Stomach (tissue), 4 donors: Measurements from ENCODE around the gene STIL.

Source experiments
- POLR2A ChIP-seq, 4 donors: fragments of 450-650 bp; IDR thresholded peaks; one replicate each; pipeline ENCODE4 v1.6.1; 2016; ENCODE audit warnings: antibody characterized with exemption in 4 of 4, control low read depth in 2 of 4, mild to moderate bottlenecking in 1 of 4, moderate library complexity in 1 of 4
- POLR2AphosphoS5 ChIP-seq, 3 donors: sonication (generic); formaldehyde crosslinking; IDR thresholded peaks; one replicate each; pipeline ENCODE4 v1.6.1; 2016; ENCODE audit warnings: antibody characterized with exemption in 3 of 3
- TF ChIP-seq, protein P1 (sequence below), 7 experiments: fragments of 450-650 bp in 4 of 7; fragments of 200-600 bp in 3 of 7; sonication (generic) in 3 of 7; IDR thresholded peaks; one replicate each; pipeline ENCODE4 v1.5.1; 2016 to 2019; ENCODE audit warnings: antibody characterized with exemption in 7 of 7, control low read depth in 2 of 7, mild to moderate bottlenecking in 1 of 7

DNA sequence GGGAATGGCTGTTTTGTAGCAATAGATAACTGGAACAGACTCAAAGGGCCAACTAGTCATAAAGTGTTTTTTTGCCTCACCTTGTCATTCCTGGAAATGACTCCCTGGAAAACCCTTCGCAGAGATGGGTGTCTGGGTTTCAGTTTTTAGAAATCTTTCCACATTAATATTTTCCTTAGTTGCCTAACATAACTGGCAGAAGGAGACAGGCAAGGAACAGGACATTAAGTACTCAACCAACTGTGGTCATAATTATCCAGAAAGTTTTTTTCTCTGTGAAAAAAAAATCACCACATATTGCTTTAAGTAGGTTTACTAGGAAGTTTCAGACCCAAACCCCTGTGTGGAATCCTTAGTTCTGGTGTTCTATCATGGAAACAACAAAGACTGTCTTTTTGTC is 16.3 kb upstream of the STIL start:
- no peak for TF ChIP-seq POLR2AphosphoS5 (IDR thresholded peaks at IDR 0.05)
- TF ChIP-seq, protein P1, sequence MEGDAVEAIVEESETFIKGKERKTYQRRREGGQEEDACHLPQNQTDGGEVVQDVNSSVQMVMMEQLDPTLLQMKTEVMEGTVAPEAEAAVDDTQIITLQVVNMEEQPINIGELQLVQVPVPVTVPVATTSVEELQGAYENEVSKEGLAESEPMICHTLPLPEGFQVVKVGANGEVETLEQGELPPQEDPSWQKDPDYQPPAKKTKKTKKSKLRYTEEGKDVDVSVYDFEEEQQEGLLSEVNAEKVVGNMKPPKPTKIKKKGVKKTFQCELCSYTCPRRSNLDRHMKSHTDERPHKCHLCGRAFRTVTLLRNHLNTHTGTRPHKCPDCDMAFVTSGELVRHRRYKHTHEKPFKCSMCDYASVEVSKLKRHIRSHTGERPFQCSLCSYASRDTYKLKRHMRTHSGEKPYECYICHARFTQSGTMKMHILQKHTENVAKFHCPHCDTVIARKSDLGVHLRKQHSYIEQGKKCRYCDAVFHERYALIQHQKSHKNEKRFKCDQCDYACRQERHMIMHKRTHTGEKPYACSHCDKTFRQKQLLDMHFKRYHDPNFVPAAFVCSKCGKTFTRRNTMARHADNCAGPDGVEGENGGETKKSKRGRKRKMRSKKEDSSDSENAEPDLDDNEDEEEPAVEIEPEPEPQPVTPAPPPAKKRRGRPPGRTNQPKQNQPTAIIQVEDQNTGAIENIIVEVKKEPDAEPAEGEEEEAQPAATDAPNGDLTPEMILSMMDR (IDR thresholded peaks at IDR 0.05) = no peak
- no peak for TF ChIP-seq POLR2A (IDR thresholded peaks at IDR 0.05)
